Sigmoid colon (tissue), 4 donors: ENCODE measurements around the gene ROBO1.

ENCODE experiments used
- POLR2AphosphoS5 ChIP-seq, 4 donors: sonication (generic); formaldehyde crosslinking; IDR thresholded peaks; one replicate each; pipeline ENCODE4 v1.6.1; 2017; ENCODE audit warnings: antibody characterized with exemption in 4 of 4
- TF ChIP-seq, protein P1 (sequence below), 4 experiments: fragments of 450-650 bp in 3 of 4; fragments of 200-600 bp in 1 of 4; IDR thresholded peaks; one replicate each; pipeline ENCODE4 v1.5.1; 2016 to 2019; ENCODE audit warnings: antibody characterized with exemption in 4 of 4, mild to moderate bottlenecking in 3 of 4, moderate library complexity in 2 of 4

- no peak for TF ChIP-seq POLR2AphosphoS5 (IDR thresholded peaks at IDR 0.05)
- TF ChIP-seq, protein P1, sequence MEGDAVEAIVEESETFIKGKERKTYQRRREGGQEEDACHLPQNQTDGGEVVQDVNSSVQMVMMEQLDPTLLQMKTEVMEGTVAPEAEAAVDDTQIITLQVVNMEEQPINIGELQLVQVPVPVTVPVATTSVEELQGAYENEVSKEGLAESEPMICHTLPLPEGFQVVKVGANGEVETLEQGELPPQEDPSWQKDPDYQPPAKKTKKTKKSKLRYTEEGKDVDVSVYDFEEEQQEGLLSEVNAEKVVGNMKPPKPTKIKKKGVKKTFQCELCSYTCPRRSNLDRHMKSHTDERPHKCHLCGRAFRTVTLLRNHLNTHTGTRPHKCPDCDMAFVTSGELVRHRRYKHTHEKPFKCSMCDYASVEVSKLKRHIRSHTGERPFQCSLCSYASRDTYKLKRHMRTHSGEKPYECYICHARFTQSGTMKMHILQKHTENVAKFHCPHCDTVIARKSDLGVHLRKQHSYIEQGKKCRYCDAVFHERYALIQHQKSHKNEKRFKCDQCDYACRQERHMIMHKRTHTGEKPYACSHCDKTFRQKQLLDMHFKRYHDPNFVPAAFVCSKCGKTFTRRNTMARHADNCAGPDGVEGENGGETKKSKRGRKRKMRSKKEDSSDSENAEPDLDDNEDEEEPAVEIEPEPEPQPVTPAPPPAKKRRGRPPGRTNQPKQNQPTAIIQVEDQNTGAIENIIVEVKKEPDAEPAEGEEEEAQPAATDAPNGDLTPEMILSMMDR (IDR thresholded peaks at IDR 0.05), result no peak
These were observed 1034.9 kb downstream of the ROBO1 start for GRCh38 chr3:78732893-78733292.
